Hepatocyte (in vitro differentiated cells): ENCODE results near the gene SH3PXD2A. TPM values are rescaled to one million over a fixed set of nuclear protein-coding genes. Genes with fewer than 3 reads are reported as not detected.

Experiments used
- DNase-seq: peaks from one replicate; pipeline ENCODE4 v3.0.0-alpha.2; 2016; ENCODE audit warnings: low spot score
- H2AFZ ChIP-seq: fragments of 200-600 bp; sonication (generic); 2 replicates; pipeline ENCODE4 v1.6.0; 2016; ENCODE audit warnings: antibody characterized with exemption, mild to moderate bottlenecking
- H3K27ac ChIP-seq: fragments of 200-600 bp; sonication (generic); 2 replicates; pipeline ENCODE4 v1.5.1; 2016; ENCODE audit warnings: mild to moderate bottlenecking
- H3K27me3 ChIP-seq: fragments of 200-600 bp; sonication (generic); 2 replicates; pipeline ENCODE4 v1.6.1; 2016
- H3K36me3 ChIP-seq: fragments of 200-600 bp; sonication (generic); replicated peaks from 2 replicates; pipeline ENCODE4 v1.5.1; 2016; ENCODE audit warnings: low read depth; ENCODE audit not compliant: insufficient read depth
- H3K4me1 ChIP-seq: fragments of 200-600 bp; sonication (generic); 2 replicates; pipeline ENCODE4 v1.5.1; 2016; ENCODE audit warnings: mild to moderate bottlenecking, moderate library complexity; ENCODE audit not compliant: insufficient read depth
- H3K4me2 ChIP-seq: fragments of 200-600 bp; sonication (generic); 2 replicates; pipeline ENCODE4 v1.6.0; 2016
- H3K4me3 ChIP-seq: fragments of 200-600 bp; sonication (generic); 2 replicates; pipeline ENCODE4 v1.5.1; 2016; ENCODE audit warnings: mild to moderate bottlenecking
- H3K79me2 ChIP-seq: fragments of 200-600 bp; sonication (generic); 2 replicates; pipeline ENCODE4 v1.6.0; 2017; ENCODE audit warnings: mild to moderate bottlenecking
- H3K9me2 ChIP-seq: fragments of 200-600 bp; sonication (generic); replicated peaks from 2 replicates; pipeline ENCODE4 v1.6.0; 2017; ENCODE audit warnings: mild to moderate bottlenecking; ENCODE audit not compliant: insufficient read depth
- H3K9me3 ChIP-seq: fragments of 200-600 bp; sonication (generic); 2 replicates; pipeline ENCODE4 v1.5.1; 2016; ENCODE audit warnings: low read depth, mild to moderate bottlenecking
- H4K20me1 ChIP-seq: fragments of 200-600 bp; sonication (generic); 2 replicates; pipeline ENCODE4 v1.6.0; 2016; ENCODE audit warnings: mild to moderate bottlenecking; ENCODE audit not compliant: insufficient read depth, poor library complexity, severe bottlenecking
- CTCF ChIP-seq: fragments of 200-600 bp; sonication (generic); IDR thresholded peaks from 2 replicates; pipeline ENCODE4 v1.5.1; 2016; ENCODE audit warnings: antibody characterized with exemption, mild to moderate bottlenecking; ENCODE audit not compliant: poor library complexity
- EZH2 ChIP-seq: fragments of 200-600 bp; sonication (generic); IDR thresholded peaks from 2 replicates; pipeline ENCODE4 v1.6.1; 2016; ENCODE audit warnings: antibody characterized with exemption, mild to moderate bottlenecking, borderline replicate concordance
- EZH2phosphoT487 ChIP-seq: fragments of 200-600 bp; sonication (generic); IDR thresholded peaks from one replicate; pipeline ENCODE4 v1.6.1; 2018; ENCODE audit warnings: antibody characterized with exemption, mild to moderate bottlenecking, low read depth, moderate library complexity; ENCODE audit not compliant: unreplicated experiment, severe bottlenecking
- WGBS: methylation state at CpG from one replicate; pipeline ENCODE4 v1.1.6; 2016; ENCODE audit warnings: low lambda C conversion rate; ENCODE audit errors: missing lambda C conversion rate; 5-methylcytosine and 5-hydroxymethylcytosine counted together
- polyA plus RNA-seq: library from polyadenylated mRNA; unstranded; fragments of >200 nt; fragmentation: Nextera tagmentation; extraction: Ambion mirVana; gene quantifications from 2 replicates; pipeline ENCODE4 v1.2.1, GENCODE V29; 2016
- total RNA-seq: library from RNA; depleted of rRNA; stranded (reverse); fragments of >200 nt; gene quantifications from 2 replicates; pipeline ENCODE4 v1.2.3, GENCODE V29; 2014

Gene SH3PXD2A
- total and polyA plus RNA-seq, 2 experiments from 2014 or later = 8.4 to 13.6 TPM

GRCh38 chr10:103566536-103566935 lies 288.8 kb downstream of the SH3PXD2A start:
- Histone ChIP-seq H3K4me2 (no peak overlapping the region), H3K4me3 (no peak overlapping the region), H3K27ac (no peak overlapping the region), H3K27me3 (no peaks in the 10 kb centered on the region), H3K36me3 (no peaks in the 10 kb centered on the region), H3K9me2 (no peaks in the 10 kb centered on the region), H3K79me2 (no peaks in the 10 kb centered on the region), H2AFZ (no peak overlapping the region), H3K9me3 (no peaks in the 10 kb centered on the region), H3K4me1 (peaks cover 25% of the 10 kb centered on the region), H4K20me1 (no peaks in the 10 kb centered on the region)
- DNase-seq = no peak
- TF ChIP-seq EZH2phosphoT487 (no peak), CTCF (no peak), EZH2 (no peak)
- 55% methylated on average over 3 of the region's 3 CpGs for WGBS

- no peak for TF ChIP-seq EZH2
- no peak for TF ChIP-seq EZH2phosphoT487
- TF ChIP-seq CTCF = peak; percentile 57
- Histone ChIP-seq H3K79me2 (no peaks in the 10 kb centered on the region), H3K4me3 (no peak overlapping the region), H3K4me1 (peaks cover 11% of the 10 kb centered on the region), H3K9me3 (no peaks in the 10 kb centered on the region), H4K20me1 (no peaks in the 10 kb centered on the region), H3K9me2 (no peaks in the 10 kb centered on the region), H2AFZ (no peak overlapping the region), H3K27me3 (no peaks in the 10 kb centered on the region), H3K36me3 (no peaks in the 10 kb centered on the region), H3K27ac (no peak overlapping the region), H3K4me2 (no peak overlapping the region)
- peak; percentile 49 for DNase-seq
- WGBS = 56% methylated on average over 12 of the region's 12 CpGs
Observed at GRCh38 chr10:103564776-103565520, 290.4 kb downstream of the SH3PXD2A start.

GRCh38 chr10:103564116-103564501 lies 291.3 kb downstream of the SH3PXD2A start:
- H3K9me3 ChIP-seq = no peaks in the 10 kb centered on the region
- 54% methylated on average over 7 of the region's 7 CpGs for WGBS
- H3K4me3 ChIP-seq = no peak overlapping the region
- H3K4me1 ChIP-seq = peaks cover 6% of the 10 kb centered on the region
- no peak for DNase-seq
- H3K27me3 ChIP-seq = no peaks in the 10 kb centered on the region
- no peaks in the 10 kb centered on the region for H3K36me3 ChIP-seq
- no peaks in the 10 kb centered on the region for H3K79me2 ChIP-seq
- TF ChIP-seq CTCF = no peak
- TF ChIP-seq EZH2phosphoT487 = no peak
- TF ChIP-seq EZH2 = no peak
- H2AFZ ChIP-seq = no peak overlapping the region
- no peak overlapping the region for H3K4me2 ChIP-seq
- no peaks in the 10 kb centered on the region for H3K9me2 ChIP-seq
- H3K27ac ChIP-seq = no peak overlapping the region
- no peaks in the 10 kb centered on the region for H4K20me1 ChIP-seq
